Activated CD4-positive, alpha-beta T cell treated with anti-CD3 and anti-CD28 coated beads, Interleukin-2, amount 50 U/mL, for 16 hours (primary cell): ENCODE measurements around the gene DDX5.

Source experiments
- DNase-seq: peaks from one replicate; pipeline ENCODE4 v3.0.0-alpha.2; 2020

Gene DDX5

GRCh38 chr17:64506201-64506575, at the start of gene DDX5:
Gene DDX5 (minus strand): TSS chr17:64506289. CDS start chr17:64506119, 170 bp downstream.
- peak; percentile 98 for DNase-seq

GRCh38 chr17:64555281-64555680, 49.2 kb upstream of the DDX5 start:
- DNase-seq = no peak

- DNase-seq = no peak
These were observed 48.0 kb upstream of the DDX5 start for GRCh38 chr17:64554028-64554637.

GRCh38 chr17:64551461-64551860, 45.4 kb upstream of the DDX5 start:
- no peak for DNase-seq

- DNase-seq = no peak
These were observed 41.2 kb upstream of the DDX5 start for GRCh38 chr17:64547319-64547718.

- no peak for DNase-seq
These were observed 40.6 kb upstream of the DDX5 start for GRCh38 chr17:64546716-64547115.

- no peak for DNase-seq
These were observed 38.7 kb upstream of the DDX5 start for GRCh38 chr17:64544742-64545141.

GRCh38 chr17:64540118-64540776, 34.2 kb upstream of the DDX5 start:
- DNase-seq = no peak

- DNase-seq = no peak
These were observed 32.5 kb upstream of the DDX5 start for GRCh38 chr17:64538508-64539130.

- DNase-seq = no peak
These were observed 31.4 kb upstream of the DDX5 start for GRCh38 chr17:64537488-64537887.

- no peak for DNase-seq
These were observed 30.8 kb upstream of the DDX5 start for GRCh38 chr17:64536913-64537312.

GRCh38 chr17:64535357-64535756, 29.3 kb upstream of the DDX5 start:
- no peak for DNase-seq

- peak; percentile 3 for DNase-seq
These were observed 28.1 kb upstream of the DDX5 start for GRCh38 chr17:64534187-64534586.

- DNase-seq = no peak
These were observed 27.7 kb upstream of the DDX5 start for GRCh38 chr17:64533784-64534183.

- no peak for DNase-seq
These were observed 26.3 kb upstream of the DDX5 start for GRCh38 chr17:64532409-64532808.

- no peak for DNase-seq
These were observed 25.9 kb upstream of the DDX5 start for GRCh38 chr17:64531955-64532371.

GRCh38 chr17:64529221-64529620, 23.1 kb upstream of the DDX5 start:
- no peak for DNase-seq

GRCh38 chr17:64527914-64528313, 21.8 kb upstream of the DDX5 start:
- DNase-seq = no peak

GRCh38 chr17:64520359-64520758, 14.3 kb upstream of the DDX5 start:
- DNase-seq = no peak

- DNase-seq = no peak
These were observed 13.5 kb upstream of the DDX5 start for GRCh38 chr17:64519601-64520000.

- no peak for DNase-seq
These were observed 9.7 kb upstream of the DDX5 start for GRCh38 chr17:64515829-64516228.

- DNase-seq = no peak
These were observed 9.3 kb upstream of the DDX5 start for GRCh38 chr17:64515419-64515818.

GRCh38 chr17:64509179-64509578, 3.1 kb upstream of the DDX5 start:
- DNase-seq = no peak

GRCh38 chr17:64508683-64509082, 2.6 kb upstream of the DDX5 start:
- DNase-seq = no peak

GRCh38 chr17:64507413-64507782, 1.3 kb upstream of the DDX5 start:
- peak; percentile 65 for DNase-seq
